ENCODE measurements around the gene SV2B.

GRCh38 chr15:91186904-91187656 lies 87.0 kb downstream of the SV2B start:
- TF ChIP-seq ZFX (IDR thresholded peaks at IDR 0.05) = no peak
- no peak for TF ChIP-seq CTCF (conservative IDR thresholded peaks at IDR 0.05)

All from C4-2B (cell line).